B cell (primary cell): ENCODE measurements around the gene CITED4.

Source experiments
- EZH2 ChIP-seq: IDR thresholded peaks from 2 replicates; pipeline ENCODE4 v1.6.1; 2012; ENCODE audit warnings: borderline replicate concordance, low read depth, mild to moderate bottlenecking, moderate library complexity, low read length; ENCODE audit not compliant: insufficient read depth, poor library complexity, severe bottlenecking
- TF ChIP-seq, protein P1 (sequence below): fragments of 200-600 bp; IDR thresholded peaks from one replicate; pipeline ENCODE4 v1.8.0; 2022; ENCODE audit warnings: antibody characterized with exemption, mild to moderate bottlenecking

DNA sequence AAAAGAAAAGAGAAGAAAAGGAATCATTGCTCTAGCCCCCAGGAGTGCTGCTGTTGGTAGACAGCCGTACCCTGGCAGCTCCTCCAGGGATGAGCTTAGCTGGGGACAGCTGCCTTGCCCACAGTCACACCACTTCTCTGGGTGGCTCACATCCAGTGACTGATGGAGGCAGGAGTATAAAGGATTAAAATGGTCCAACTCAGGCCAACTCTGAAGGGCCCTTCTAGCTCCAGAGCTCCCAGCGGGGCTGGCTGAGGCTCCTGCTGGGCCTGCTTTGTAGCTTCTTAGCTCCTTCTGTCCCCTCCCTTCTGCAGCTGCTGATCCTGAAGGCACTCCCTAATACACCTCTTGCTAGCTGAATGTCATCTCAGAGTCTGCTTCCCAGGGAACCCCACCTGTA, 4.4 kb downstream of the CITED4 start:
- TF ChIP-seq, protein P1, sequence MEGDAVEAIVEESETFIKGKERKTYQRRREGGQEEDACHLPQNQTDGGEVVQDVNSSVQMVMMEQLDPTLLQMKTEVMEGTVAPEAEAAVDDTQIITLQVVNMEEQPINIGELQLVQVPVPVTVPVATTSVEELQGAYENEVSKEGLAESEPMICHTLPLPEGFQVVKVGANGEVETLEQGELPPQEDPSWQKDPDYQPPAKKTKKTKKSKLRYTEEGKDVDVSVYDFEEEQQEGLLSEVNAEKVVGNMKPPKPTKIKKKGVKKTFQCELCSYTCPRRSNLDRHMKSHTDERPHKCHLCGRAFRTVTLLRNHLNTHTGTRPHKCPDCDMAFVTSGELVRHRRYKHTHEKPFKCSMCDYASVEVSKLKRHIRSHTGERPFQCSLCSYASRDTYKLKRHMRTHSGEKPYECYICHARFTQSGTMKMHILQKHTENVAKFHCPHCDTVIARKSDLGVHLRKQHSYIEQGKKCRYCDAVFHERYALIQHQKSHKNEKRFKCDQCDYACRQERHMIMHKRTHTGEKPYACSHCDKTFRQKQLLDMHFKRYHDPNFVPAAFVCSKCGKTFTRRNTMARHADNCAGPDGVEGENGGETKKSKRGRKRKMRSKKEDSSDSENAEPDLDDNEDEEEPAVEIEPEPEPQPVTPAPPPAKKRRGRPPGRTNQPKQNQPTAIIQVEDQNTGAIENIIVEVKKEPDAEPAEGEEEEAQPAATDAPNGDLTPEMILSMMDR = no peak
- TF ChIP-seq EZH2 = no peak
